PC-9 (cell line): ENCODE results near the gene ISOC2.

Experiments
- EZH2 ChIP-seq: fragments of 200-600 bp; sonication (generic); IDR thresholded peaks from 2 replicates; pipeline ENCODE4 v1.8.0; 2017; ENCODE audit warnings: antibody characterized with exemption, low read depth
- TF ChIP-seq, protein P1 (sequence below): fragments of 200-600 bp; sonication (generic); conservative IDR thresholded peaks from 2 replicates; pipeline ENCODE4 v1.6.1; 2017; ENCODE audit warnings: mixed run types, antibody characterized with exemption, mild to moderate bottlenecking, moderate library complexity

DNA sequence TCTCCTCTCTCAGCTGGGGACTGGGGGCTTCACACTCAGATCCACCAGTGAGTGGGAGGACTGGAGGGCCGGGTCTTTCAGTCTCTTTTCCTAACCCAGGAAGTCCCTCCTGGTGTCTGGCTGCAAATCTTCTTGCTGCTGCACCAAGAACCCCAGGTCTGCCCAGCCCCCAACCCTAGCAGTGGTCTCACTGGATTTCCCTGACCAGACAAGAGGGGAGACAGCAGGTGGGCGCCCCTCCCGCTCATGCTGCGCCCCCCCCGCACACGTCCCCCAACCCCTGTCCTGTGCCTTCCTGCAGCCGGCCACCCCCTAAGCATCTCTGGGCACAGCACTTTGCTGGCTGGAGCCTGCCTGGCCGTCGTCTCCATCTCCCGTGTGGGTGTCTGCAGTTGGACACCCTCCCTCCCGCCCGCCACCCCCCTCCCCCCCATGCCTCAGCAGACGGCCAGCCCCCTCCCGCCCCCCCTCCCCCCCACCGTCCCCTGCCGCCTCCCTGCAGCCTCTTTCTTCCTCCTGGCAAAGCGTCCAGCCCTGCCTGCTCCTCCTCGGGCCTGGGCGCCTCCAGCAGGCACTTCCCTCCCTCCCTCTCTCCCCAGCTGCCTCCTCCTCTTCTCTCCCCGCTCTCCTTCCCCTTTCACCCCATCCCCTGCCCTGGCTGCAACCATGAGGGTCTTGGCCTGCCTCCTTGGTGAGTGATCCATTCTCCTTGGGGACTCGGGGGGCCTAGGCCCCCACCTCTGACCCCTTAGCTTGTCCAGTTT, 26.7 kb upstream of the ISOC2 start, which contains the start of gene SSC5D:
- TF ChIP-seq, protein P1, sequence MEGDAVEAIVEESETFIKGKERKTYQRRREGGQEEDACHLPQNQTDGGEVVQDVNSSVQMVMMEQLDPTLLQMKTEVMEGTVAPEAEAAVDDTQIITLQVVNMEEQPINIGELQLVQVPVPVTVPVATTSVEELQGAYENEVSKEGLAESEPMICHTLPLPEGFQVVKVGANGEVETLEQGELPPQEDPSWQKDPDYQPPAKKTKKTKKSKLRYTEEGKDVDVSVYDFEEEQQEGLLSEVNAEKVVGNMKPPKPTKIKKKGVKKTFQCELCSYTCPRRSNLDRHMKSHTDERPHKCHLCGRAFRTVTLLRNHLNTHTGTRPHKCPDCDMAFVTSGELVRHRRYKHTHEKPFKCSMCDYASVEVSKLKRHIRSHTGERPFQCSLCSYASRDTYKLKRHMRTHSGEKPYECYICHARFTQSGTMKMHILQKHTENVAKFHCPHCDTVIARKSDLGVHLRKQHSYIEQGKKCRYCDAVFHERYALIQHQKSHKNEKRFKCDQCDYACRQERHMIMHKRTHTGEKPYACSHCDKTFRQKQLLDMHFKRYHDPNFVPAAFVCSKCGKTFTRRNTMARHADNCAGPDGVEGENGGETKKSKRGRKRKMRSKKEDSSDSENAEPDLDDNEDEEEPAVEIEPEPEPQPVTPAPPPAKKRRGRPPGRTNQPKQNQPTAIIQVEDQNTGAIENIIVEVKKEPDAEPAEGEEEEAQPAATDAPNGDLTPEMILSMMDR, result no peak
- TF ChIP-seq EZH2, result no peak
